GM10248 (cell line): ENCODE results near the gene SPON1.

ENCODE experiments used
- CTCF ChIA-PET: fragments of 300-600 bp; sonication (Branson Sonifier 250); formaldehyde crosslinking; extraction: SDS; loops from one replicate; lab custom pipeline; 2021; ENCODE audit warnings: antibody characterized with exemption; lab: Yijun Ruan, JAX
- POLR2A ChIA-PET: fragments of 350-650 bp; sonication (Branson Sonifier 250); formaldehyde crosslinking; extraction: SDS; loops from one replicate; lab custom pipeline; 2020; ENCODE audit warnings: antibody characterized with exemption; lab: Yijun Ruan, JAX
- DNase-seq: peaks from one replicate; pipeline ENCODE4 v3.0.0; 2012; ENCODE audit errors: extremely low spot score
- TF ChIP-seq, protein P1 (sequence below): IDR thresholded peaks from 2 replicates; pipeline ENCODE4 v1.5.1; 2012; ENCODE audit warnings: mild to moderate bottlenecking, low read depth; ENCODE audit errors: extremely low read depth, missing control alignments, control extremely low read depth

The SPON1 gene

GRCh38 chr11:13966486-13966885 is 4.0 kb downstream of the SPON1 start:
- TF ChIP-seq, protein P1, sequence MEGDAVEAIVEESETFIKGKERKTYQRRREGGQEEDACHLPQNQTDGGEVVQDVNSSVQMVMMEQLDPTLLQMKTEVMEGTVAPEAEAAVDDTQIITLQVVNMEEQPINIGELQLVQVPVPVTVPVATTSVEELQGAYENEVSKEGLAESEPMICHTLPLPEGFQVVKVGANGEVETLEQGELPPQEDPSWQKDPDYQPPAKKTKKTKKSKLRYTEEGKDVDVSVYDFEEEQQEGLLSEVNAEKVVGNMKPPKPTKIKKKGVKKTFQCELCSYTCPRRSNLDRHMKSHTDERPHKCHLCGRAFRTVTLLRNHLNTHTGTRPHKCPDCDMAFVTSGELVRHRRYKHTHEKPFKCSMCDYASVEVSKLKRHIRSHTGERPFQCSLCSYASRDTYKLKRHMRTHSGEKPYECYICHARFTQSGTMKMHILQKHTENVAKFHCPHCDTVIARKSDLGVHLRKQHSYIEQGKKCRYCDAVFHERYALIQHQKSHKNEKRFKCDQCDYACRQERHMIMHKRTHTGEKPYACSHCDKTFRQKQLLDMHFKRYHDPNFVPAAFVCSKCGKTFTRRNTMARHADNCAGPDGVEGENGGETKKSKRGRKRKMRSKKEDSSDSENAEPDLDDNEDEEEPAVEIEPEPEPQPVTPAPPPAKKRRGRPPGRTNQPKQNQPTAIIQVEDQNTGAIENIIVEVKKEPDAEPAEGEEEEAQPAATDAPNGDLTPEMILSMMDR: no peak
- ChIA-PET CTCF (interaction anchor here (1.2 kb wide), 1 partner anchor 10 kb away, joined by 4 read pairs; no protein-coding TSS in a partner anchor), POLR2A (no interaction called here)
- DNase-seq: no peak

DNA sequence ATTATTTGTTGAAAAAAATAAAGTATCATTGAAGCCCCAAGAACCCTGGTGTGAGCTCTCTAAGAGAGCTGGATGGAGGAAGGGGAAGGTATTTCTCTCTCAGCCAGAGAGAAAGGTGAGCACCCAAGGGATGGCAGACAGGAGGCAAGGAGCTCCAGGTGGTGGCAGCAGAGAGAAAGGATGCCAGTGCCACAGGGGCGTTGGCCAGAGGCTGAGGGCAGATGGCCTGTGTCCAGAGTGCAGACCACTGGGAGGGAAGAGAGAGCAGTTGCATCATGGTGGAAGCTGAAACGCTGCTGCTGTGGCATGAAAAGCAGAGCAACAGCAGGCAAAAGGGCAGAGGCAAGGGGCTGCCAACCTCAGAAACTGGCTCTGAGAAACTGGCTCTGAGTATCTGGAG is 8.5 kb downstream of the SPON1 start:
- ChIA-PET POLR2A (no interaction called here), CTCF (interaction anchor here (0.6 to 2.7 kb wide), 6 partner anchors 9 to 484 kb away, joined by 3 to 9 read pairs (median 4); no protein-coding TSS in a partner anchor)

DNA sequence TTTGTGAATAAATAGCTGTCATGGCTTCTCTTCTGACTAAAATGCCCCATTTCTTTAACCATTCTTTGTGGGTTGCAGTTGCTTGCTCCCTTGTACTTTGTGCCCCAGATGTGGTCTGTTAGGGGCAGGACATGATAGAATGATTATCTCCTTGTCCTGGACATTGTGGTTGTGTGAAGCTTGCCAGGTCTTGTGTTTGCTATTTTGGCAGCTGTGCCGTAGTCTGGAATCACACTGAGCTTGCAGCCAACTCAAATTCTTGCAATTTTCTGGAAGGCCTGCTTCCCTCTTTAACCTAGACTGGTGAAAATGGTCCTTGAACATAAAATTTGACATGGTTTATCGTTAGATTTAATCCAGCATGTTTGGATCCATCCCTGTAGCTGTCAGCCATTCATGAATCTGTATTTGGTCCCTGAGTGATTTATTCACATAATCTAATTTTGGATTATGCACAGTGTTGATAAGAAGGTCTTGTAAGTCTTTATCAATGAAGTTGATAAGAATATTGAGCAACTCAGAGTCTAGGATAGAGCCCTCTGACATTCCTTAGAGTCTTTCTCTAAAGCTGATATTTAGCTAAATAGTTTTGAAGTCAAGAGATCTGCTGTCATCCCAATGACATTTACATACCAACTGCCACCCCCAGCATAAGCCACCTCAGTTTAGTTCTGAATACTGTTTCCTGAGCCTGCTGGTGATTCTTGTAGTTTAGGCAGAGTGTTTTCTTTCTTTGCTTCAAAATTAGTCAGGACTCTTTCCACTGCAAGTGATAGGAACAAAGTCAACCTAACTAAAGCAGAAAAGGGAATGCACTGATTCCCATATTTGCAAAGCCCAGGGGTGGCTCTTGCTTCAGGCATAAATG is 9.8 kb downstream of the SPON1 start:
- no peak for DNase-seq
- CTCF ChIA-PET: interaction anchor here (0.7 to 1.9 kb wide), 4 partner anchors 9 to 277 kb away, joined by 3 to 4 read pairs (median 3); partner anchors contain the start of gene SPON1
- POLR2A ChIA-PET: no interaction called here
- TF ChIP-seq, protein P1: no peak

More for the DNA sequence above, 8.5 kb downstream of the SPON1 start:
- TF ChIP-seq, protein P1: no peak
- DNase-seq: no peak

- CTCF ChIA-PET: interaction anchor here (0.8 to 1.9 kb wide), 4 partner anchors 13 to 277 kb away, joined by 3 to 4 read pairs (median 3); no protein-coding TSS in a partner anchor
These were observed 10.4 kb downstream of the SPON1 start for GRCh38 chr11:13972944-13973343.

DNA sequence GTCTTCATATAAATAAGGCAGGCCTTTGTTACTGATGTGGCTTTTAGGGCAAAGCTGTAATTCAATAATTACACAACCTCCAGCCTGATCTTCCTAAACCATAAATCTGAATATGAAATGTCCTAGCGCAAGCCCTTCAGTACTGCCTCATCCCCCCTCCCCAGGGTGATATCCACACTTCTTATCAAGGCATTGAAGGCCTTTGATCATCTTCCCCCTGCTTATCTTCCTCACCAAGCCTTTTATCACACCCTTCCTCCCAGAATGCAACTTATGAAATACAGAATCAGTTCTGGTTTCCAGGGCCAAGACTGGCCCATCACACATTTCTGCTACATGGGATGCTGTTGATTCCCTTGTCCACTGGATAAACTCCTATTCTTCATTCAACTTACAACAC is 12.1 kb downstream of the SPON1 start:
- no peak for DNase-seq
- POLR2A ChIA-PET: no interaction called here
- CTCF ChIA-PET: no interaction called here
- TF ChIP-seq, protein P1: no peak

More at GRCh38 chr11:13972944-13973343, 10.4 kb downstream of the SPON1 start:
- POLR2A ChIA-PET: no interaction called here
- TF ChIP-seq, protein P1: no peak
- no peak for DNase-seq

- DNase-seq: no peak
- ChIA-PET CTCF (interaction anchor here (1.0 kb wide), 1 partner anchor 27 kb away, joined by 3 read pairs; no protein-coding TSS in a partner anchor), POLR2A (no interaction called here)
- TF ChIP-seq, protein P1: no peak
These were observed 20.7 kb downstream of the SPON1 start for GRCh38 chr11:13983081-13983751.
